Caco-2 (cell line): ENCODE results near the gene SRD5A1. TPM values are rescaled to one million over a fixed set of nuclear protein-coding genes. Genes with fewer than 3 reads are reported as not detected.

Experiments used
- BruUV-seq: library from RNA; stranded (reverse); fragments of 400-500 nt; replicated peaks from 2 replicates; lab custom pipeline; 2021; lab: Mats Ljungman, UMichigan
- CTCF ChIA-PET: fragments of 300-600 bp; sonication (Branson Sonifier 250); formaldehyde crosslinking; loops from one replicate; lab custom pipeline; 2022; ENCODE audit warnings: antibody characterized with exemption; lab: Charles Lee
- POLR2A ChIA-PET: fragments of 300-600 bp; sonication (Branson Sonifier 250); formaldehyde crosslinking; loops from one replicate; lab custom pipeline; 2022; ENCODE audit warnings: antibody characterized with exemption; lab: Charles Lee
- DNase-seq, 2 experiments: peaks; one replicate each; pipeline versions ENCODE4 v3.0.0 to v3.0.0-alpha.2; 2020 to 2022
- H3K27me3 ChIP-seq: replicated peaks from 2 replicates; pipeline ENCODE4 v1.6.0; 2011; ENCODE audit warnings: low read length; ENCODE audit not compliant: control insufficient read depth, insufficient read depth
- H3K36me3 ChIP-seq: 2 replicates; pipeline ENCODE4 v1.5.1; 2011; ENCODE audit warnings: low read length; ENCODE audit not compliant: control insufficient read depth, insufficient read depth
- H3K4me1 ChIP-seq: fragments of 250-450 bp; sonication (Bioruptor Pico); 2 replicates; pipeline ENCODE4 v1.5.1; 2020; ENCODE audit warnings: mild to moderate bottlenecking
- H3K4me3 ChIP-seq: 2 replicates; pipeline ENCODE4 v1.5.1; 2011; ENCODE audit warnings: low read depth, mild to moderate bottlenecking, control low read depth, low read length
- H3K9me3 ChIP-seq: fragments of 250-450 bp; sonication (Bioruptor Pico); 2 replicates; pipeline ENCODE4 v1.5.1; 2020; ENCODE audit warnings: mild to moderate bottlenecking, moderate library complexity
- H3K27ac Mint-ChIP-seq: one replicate; pipeline ENCODE4 v1.8.0; 2022; ENCODE audit warnings: mixed read lengths; ENCODE audit not compliant: unreplicated experiment
- H3K27me3 Mint-ChIP-seq: one replicate; pipeline ENCODE4 v1.8.0; 2022; ENCODE audit warnings: mixed read lengths; ENCODE audit not compliant: insufficient read depth, unreplicated experiment
- H3K36me3 Mint-ChIP-seq: one replicate; pipeline ENCODE4 v1.8.0; 2022; ENCODE audit warnings: mild to moderate bottlenecking, mixed read lengths; ENCODE audit not compliant: insufficient read depth, unreplicated experiment
- H3K4me1 Mint-ChIP-seq: one replicate; pipeline ENCODE4 v1.8.0; 2022; ENCODE audit warnings: low read depth, mixed read lengths; ENCODE audit not compliant: unreplicated experiment
- H3K4me3 Mint-ChIP-seq: one replicate; pipeline ENCODE4 v1.8.0; 2022; ENCODE audit warnings: mild to moderate bottlenecking, moderate library complexity, mixed read lengths; ENCODE audit not compliant: unreplicated experiment
- H3K9me3 Mint-ChIP-seq: one replicate; pipeline ENCODE4 v1.8.0; 2022; ENCODE audit warnings: mixed read lengths; ENCODE audit not compliant: unreplicated experiment
- intact Hi-C: fragments of 100-400 bp; cut with micrococcal nuclease; formaldehyde crosslinking; loops from one replicate; pipeline ENCODE4 v1.10.0; 2022; ENCODE audit not compliant: unreplicated experiment
- total RNA-seq: library from RNA; stranded (reverse); gene quantifications from 2 replicates; pipeline ENCODE4 v1.2.3, GENCODE V29; 2022
- TF ChIP-seq, protein P1 (sequence below), 2 experiments: fragments of 200-600 bp in 1 of 2; IDR thresholded peaks; 1 replicate in 1 of 2; 2 replicates in 1 of 2; pipeline versions ENCODE4 v1.5.1 to v1.8.0; 2011 to 2022; ENCODE audit warnings: antibody characterized with exemption in 1 of 2, control low read depth in 1 of 2, inconsistent platforms in 1 of 2, low read depth in 1 of 2, low read length in 1 of 2, mild to moderate bottlenecking in 1 of 2, moderate library complexity in 1 of 2; ENCODE audit not compliant: insufficient read depth in 1 of 2, severe bottlenecking in 1 of 2, unreplicated experiment in 1 of 2

SRD5A1 gene
- total RNA-seq, 1 experiment from 2014 or later = 19.4 TPM

DNA sequence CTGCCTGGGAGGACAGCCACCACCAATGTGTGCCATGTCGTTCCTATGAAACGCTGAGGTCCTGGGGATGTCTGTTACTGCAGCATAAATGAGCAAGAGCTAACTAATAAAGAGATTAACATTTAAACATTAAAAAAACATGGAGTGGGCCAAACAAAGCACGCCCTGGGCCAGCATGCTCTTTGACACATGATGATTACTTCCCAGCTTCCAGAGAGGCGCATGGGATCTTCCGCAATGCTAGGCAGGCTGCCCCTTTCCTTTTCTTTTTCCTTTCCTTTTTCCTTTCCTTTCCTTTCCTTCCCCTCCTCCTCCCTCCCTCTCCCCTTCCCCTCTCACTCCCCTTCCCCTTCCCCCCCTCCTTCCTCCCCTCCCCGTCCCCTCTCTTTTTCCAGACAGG is 69.4 kb downstream of the SRD5A1 start:
- BruUV-seq = no TSS peak
- Mint-ChIP-seq H3K4me1 (no peaks in the 10 kb centered on the region), H3K27me3 (peaks cover 13% of the 10 kb centered on the region), H3K4me3 (no peak overlapping the region), H3K36me3 (no peaks in the 10 kb centered on the region), H3K9me3 (no peaks in the 10 kb centered on the region), H3K27ac (no peak overlapping the region)
- ChIA-PET CTCF (no interaction called here), POLR2A (no interaction called here)
- no peak for DNase-seq
- Histone ChIP-seq H3K9me3 (no peaks in the 10 kb centered on the region), H3K4me1 (no peaks in the 10 kb centered on the region), H3K27me3 (no peaks in the 10 kb centered on the region), H3K36me3 (no peaks in the 10 kb centered on the region), H3K4me3 (no peak overlapping the region)
- intact Hi-C loops = no loop called here
- TF ChIP-seq, protein P1, sequence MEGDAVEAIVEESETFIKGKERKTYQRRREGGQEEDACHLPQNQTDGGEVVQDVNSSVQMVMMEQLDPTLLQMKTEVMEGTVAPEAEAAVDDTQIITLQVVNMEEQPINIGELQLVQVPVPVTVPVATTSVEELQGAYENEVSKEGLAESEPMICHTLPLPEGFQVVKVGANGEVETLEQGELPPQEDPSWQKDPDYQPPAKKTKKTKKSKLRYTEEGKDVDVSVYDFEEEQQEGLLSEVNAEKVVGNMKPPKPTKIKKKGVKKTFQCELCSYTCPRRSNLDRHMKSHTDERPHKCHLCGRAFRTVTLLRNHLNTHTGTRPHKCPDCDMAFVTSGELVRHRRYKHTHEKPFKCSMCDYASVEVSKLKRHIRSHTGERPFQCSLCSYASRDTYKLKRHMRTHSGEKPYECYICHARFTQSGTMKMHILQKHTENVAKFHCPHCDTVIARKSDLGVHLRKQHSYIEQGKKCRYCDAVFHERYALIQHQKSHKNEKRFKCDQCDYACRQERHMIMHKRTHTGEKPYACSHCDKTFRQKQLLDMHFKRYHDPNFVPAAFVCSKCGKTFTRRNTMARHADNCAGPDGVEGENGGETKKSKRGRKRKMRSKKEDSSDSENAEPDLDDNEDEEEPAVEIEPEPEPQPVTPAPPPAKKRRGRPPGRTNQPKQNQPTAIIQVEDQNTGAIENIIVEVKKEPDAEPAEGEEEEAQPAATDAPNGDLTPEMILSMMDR (IDR thresholded peaks at IDR 0.05; ENCODE audit: insufficient read depth in 1 of 2, low read depth in 1 of 2, low read length in 1 of 2, severe bottlenecking in 1 of 2, unreplicated experiment in 1 of 2) = no peak

DNA sequence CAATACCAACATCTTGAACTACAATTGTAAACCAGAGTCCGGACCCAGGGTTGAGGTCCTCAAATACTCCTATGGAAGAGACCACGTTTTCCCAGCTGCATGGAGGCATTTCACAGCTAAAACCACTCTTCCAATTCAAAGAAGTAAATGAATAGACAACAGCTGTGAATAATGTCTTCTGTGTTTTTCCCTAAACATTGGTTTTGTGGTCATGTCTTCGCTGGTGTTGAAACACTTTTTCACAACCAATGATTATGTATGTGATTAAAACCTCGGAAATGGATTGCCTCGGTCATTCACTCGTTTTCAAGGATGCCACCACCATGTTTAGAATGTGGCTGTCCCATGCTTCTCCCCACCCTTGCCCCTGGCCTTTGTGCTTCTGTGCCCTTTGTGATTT is 70.6 kb downstream of the SRD5A1 start:
- Histone ChIP-seq H3K36me3 (no peaks in the 10 kb centered on the region), H3K9me3 (no peaks in the 10 kb centered on the region), H3K4me1 (no peaks in the 10 kb centered on the region), H3K27me3 (no peaks in the 10 kb centered on the region), H3K4me3 (no peak overlapping the region)
- ChIA-PET POLR2A (no interaction called here), CTCF (no interaction called here)
- Mint-ChIP-seq H3K27me3 (peaks cover 13% of the 10 kb centered on the region), H3K36me3 (no peaks in the 10 kb centered on the region), H3K4me3 (no peak overlapping the region), H3K4me1 (no peaks in the 10 kb centered on the region), H3K27ac (no peak overlapping the region), H3K9me3 (no peaks in the 10 kb centered on the region)
- TF ChIP-seq, protein P1 (IDR thresholded peaks at IDR 0.05; ENCODE audit: insufficient read depth in 1 of 2, low read depth in 1 of 2, low read length in 1 of 2, severe bottlenecking in 1 of 2, unreplicated experiment in 1 of 2) = no peak
- intact Hi-C loops = no loop called here
- DNase-seq = no peak
- BruUV-seq = no TSS peak

DNA sequence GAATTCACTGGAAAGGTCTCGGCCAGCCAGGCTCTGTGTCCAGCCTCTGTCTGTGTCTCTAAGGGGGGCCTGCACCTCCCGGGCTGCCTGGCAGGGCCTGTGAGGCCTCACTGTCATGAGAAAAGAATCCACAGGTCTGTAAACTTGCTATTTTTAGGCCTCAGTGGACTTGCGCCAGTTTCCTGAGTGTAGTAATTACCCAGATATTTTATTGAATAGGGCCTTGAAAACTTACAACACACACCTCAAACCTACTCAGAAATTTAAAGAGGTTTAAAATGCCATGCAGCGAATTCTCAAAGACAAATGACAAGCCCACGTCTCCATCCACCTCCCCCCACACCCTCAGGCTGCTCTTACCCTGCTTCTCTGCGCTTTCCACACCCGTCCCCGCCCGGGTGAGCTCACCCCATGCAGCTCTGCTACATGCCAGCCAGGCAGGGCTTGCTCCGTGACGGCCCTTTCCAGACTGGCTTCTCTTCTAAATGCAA is 71.2 kb downstream of the SRD5A1 start:
- intact Hi-C loops = no loop called here
- POLR2A ChIA-PET = no interaction called here
- no peaks in the 10 kb centered on the region for H3K9me3 Mint-ChIP-seq

More for the DNA sequence above, 71.2 kb downstream of the SRD5A1 start:
- no TSS peak for BruUV-seq
- Mint-ChIP-seq H3K27me3 (peaks cover 13% of the 10 kb centered on the region), H3K36me3 (no peaks in the 10 kb centered on the region), H3K27ac (no peak overlapping the region), H3K4me1 (no peaks in the 10 kb centered on the region), H3K4me3 (no peak overlapping the region)
- Histone ChIP-seq H3K36me3 (no peaks in the 10 kb centered on the region), H3K27me3 (no peaks in the 10 kb centered on the region), H3K9me3 (no peaks in the 10 kb centered on the region), H3K4me1 (no peaks in the 10 kb centered on the region), H3K4me3 (no peak overlapping the region)
- TF ChIP-seq, protein P1 (IDR thresholded peaks at IDR 0.05; ENCODE audit: insufficient read depth in 1 of 2, low read depth in 1 of 2, low read length in 1 of 2, severe bottlenecking in 1 of 2, unreplicated experiment in 1 of 2) = no peak
- DNase-seq = no peak
- CTCF ChIA-PET = no interaction called here
